Ishikawa (cell line): ENCODE results near the gene RANBP17.

ENCODE experiments used
- CEBPB ChIP-seq: IDR thresholded peaks from 2 replicates; pipeline ENCODE4 v1.6.1; 2012
- CREB1 ChIP-seq: IDR thresholded peaks from 2 replicates; pipeline ENCODE4 v1.6.1; 2012; ENCODE audit warnings: low read depth
- EGR1 ChIP-seq: IDR thresholded peaks from 2 replicates; pipeline ENCODE4 v1.6.1; 2012
- EP300 ChIP-seq: IDR thresholded peaks from 2 replicates; pipeline ENCODE4 v1.6.1; 2012; ENCODE audit warnings: borderline replicate concordance
- FOXM1 ChIP-seq: IDR thresholded peaks from 2 replicates; pipeline ENCODE4 v1.6.1; 2012; ENCODE audit warnings: low read depth, borderline replicate concordance
- NFIC ChIP-seq: IDR thresholded peaks from 2 replicates; pipeline ENCODE4 v1.6.1; 2012
- RAD21 ChIP-seq: IDR thresholded peaks from 2 replicates; pipeline ENCODE4 v1.6.1; 2012; ENCODE audit warnings: low read depth
- REST ChIP-seq: IDR thresholded peaks from 2 replicates; pipeline ENCODE4 v1.6.1; 2012; ENCODE audit warnings: low read depth, mild to moderate bottlenecking
- TAF1 ChIP-seq: IDR thresholded peaks from 2 replicates; pipeline ENCODE4 v1.6.1; 2012; ENCODE audit warnings: low read depth, mild to moderate bottlenecking
- TCF12 ChIP-seq: IDR thresholded peaks from 2 replicates; pipeline ENCODE4 v1.6.1; 2012; ENCODE audit warnings: low read depth
- TEAD4 ChIP-seq: IDR thresholded peaks from 2 replicates; pipeline ENCODE4 v1.6.1; 2012
- USF1 ChIP-seq: IDR thresholded peaks from 2 replicates; pipeline ENCODE4 v1.6.1; 2012
- YY1 ChIP-seq: IDR thresholded peaks from 2 replicates; pipeline ENCODE4 v1.6.1; 2012; ENCODE audit warnings: low read depth
- ZBTB7A ChIP-seq: IDR thresholded peaks from 2 replicates; pipeline ENCODE4 v1.6.1; 2012; ENCODE audit warnings: low read depth
- TF ChIP-seq, protein P1 (sequence below): IDR thresholded peaks from 2 replicates; pipeline ENCODE4 v1.6.1; 2012

RANBP17 gene

DNA sequence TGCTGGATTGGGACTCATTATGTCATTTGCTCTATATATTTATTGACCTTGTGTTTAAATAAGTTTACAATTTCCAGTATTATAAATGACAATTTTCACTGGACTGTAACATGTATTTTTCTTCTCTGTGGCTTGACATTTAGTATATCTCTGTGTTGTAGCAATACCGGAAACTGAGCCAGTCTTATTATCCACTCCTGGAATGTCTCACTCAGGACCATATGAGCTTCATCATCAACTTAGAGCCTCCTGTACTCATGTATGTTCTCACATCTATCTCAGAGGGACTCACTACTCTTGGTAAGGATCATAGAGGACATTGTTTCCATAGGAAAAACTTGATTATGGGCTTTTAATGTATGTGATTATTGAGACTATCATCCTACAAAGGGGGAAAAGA lies 380.7 kb downstream of the RANBP17 start:
- TF ChIP-seq TAF1, result no peak
- TF ChIP-seq ZBTB7A, result no peak
- no peak for TF ChIP-seq EGR1
- no peak for TF ChIP-seq TEAD4
- TF ChIP-seq REST, result no peak
- TF ChIP-seq USF1, result no peak
- TF ChIP-seq, protein P1, sequence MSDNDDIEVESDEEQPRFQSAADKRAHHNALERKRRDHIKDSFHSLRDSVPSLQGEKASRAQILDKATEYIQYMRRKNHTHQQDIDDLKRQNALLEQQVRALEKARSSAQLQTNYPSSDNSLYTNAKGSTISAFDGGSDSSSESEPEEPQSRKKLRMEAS, result no peak
- TF ChIP-seq EP300, result no peak
- TF ChIP-seq RAD21, result no peak
- no peak for TF ChIP-seq NFIC
- no peak for TF ChIP-seq CREB1
- no peak for TF ChIP-seq CEBPB
- TF ChIP-seq TCF12, result no peak
- no peak for TF ChIP-seq YY1
- TF ChIP-seq FOXM1, result no peak

GRCh38 chr5:171246231-171246630 lies 384.4 kb downstream of the RANBP17 start:
- TF ChIP-seq FOXM1 (no peak), TEAD4 (no peak), TCF12 (no peak)

DNA sequence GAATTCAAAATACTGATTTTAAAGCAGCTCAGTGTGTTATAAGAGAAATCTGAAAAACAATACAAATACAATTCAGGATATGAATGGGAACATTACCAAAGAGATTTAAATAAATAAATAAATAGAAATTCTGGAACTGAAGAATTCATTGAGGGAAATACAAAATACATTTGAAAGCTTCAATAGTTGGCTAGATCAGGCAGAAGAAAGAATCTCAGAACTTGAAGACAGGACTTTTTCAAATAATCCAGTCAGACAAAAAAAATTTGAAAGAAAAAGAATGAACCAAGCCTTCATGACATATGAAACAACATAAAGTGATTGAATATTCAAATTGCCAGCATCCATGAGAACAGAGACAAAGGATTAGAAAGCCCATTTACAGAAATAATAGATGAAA lies 387.6 kb downstream of the RANBP17 start:
- TF ChIP-seq, protein P1, result no peak
- TF ChIP-seq CEBPB (no peak), TEAD4 (no peak), YY1 (no peak), NFIC (no peak), USF1 (no peak), RAD21 (no peak), TAF1 (no peak), EP300 (no peak), EGR1 (no peak)

- TF ChIP-seq, protein P1, result no peak
- TF ChIP-seq CEBPB, result no peak
- no peak for TF ChIP-seq EGR1
- no peak for TF ChIP-seq NFIC
- no peak for TF ChIP-seq USF1
- TF ChIP-seq RAD21, result no peak
- no peak for TF ChIP-seq TEAD4
- TF ChIP-seq EP300, result no peak
- TF ChIP-seq TAF1, result no peak
- no peak for TF ChIP-seq CREB1
- no peak for TF ChIP-seq REST
- TF ChIP-seq ZBTB7A, result no peak
- TF ChIP-seq TCF12, result no peak
- no peak for TF ChIP-seq FOXM1
- no peak for TF ChIP-seq YY1
These were observed 388.9 kb downstream of the RANBP17 start for GRCh38 chr5:171250738-171251137.

- no peak for TF ChIP-seq CEBPB
- no peak for TF ChIP-seq CREB1
- TF ChIP-seq, protein P1, result no peak
- no peak for TF ChIP-seq EGR1
- no peak for TF ChIP-seq USF1
- no peak for TF ChIP-seq TCF12
- TF ChIP-seq RAD21, result no peak
- no peak for TF ChIP-seq TAF1
- TF ChIP-seq ZBTB7A, result no peak
- no peak for TF ChIP-seq TEAD4
- TF ChIP-seq NFIC, result no peak
- TF ChIP-seq YY1, result no peak
- TF ChIP-seq FOXM1, result no peak
These were observed 389.7 kb downstream of the RANBP17 start for GRCh38 chr5:171251519-171251918.
